Measurements from ENCODE around the gene TRRAP. TPM values are rescaled to one million over a fixed set of nuclear protein-coding genes. Genes with fewer than 3 reads are reported as not detected.
A peak's percentile ranks its signal among the peaks of the same experiment; 100 is the strongest.
"Not testable (repeated sequence)": the region's sequence is repeated elsewhere in the genome, so short reads cannot be mapped to it uniquely, and the experiment has no call there.

The TRRAP gene
- total and polyA plus RNA-seq, 2 of the 4 experiments (the other 2 are of a cell fraction): 12.5 to 18.1 TPM

DNA sequence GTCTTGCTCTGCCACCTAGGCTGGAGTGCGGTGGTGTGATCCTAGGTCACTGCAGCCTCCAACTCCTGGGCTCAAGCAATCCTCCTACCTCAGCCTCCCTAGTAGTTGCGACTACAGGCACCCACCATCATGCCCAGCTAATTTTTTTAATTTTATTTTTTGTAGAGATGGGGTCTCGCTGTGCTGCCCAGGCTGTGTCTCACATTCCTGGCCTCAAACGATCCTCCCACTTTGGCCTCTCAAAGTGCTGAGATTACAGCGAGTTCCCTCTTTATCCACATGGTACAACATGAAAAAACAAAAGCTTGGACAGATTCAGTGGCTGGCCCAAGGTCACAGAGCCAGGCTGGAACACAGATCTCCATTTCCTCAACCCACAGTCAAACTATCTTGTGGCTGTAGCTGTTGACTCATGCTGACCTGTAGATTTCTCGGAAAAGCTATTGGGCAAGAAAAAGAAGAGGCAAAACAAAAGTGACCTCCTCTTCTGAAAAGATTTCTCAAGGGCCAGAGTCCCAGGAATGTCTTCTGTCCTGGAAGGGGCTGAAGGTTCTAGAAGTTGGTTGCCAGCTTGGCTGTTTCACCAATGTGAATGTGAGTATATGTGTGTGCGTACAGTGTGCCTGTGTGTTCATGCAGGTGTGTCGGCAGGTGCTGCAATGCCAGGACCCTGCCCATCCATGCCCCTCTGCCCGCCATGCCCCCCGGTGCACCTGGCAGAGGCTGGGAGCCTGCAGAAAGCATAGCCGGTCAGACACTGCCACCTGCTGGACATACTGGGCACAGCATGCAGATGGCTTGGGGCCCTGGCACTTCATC is 36.9 kb upstream of the TRRAP start (continued):
- TF ChIP-seq MAFK (IDR thresholded peaks at IDR 0.05; ENCODE audit: low read depth, low read length) (no peak), RCOR1 (IDR thresholded peaks at IDR 0.05; ENCODE audit: insufficient replicate concordance, low read length) (no peak), FOS (IDR thresholded peaks at IDR 0.05; ENCODE audit: low read depth, low read length) (0 out of 2 replicates have a peak, but pooled peaks have one; percentile 44)

DNA sequence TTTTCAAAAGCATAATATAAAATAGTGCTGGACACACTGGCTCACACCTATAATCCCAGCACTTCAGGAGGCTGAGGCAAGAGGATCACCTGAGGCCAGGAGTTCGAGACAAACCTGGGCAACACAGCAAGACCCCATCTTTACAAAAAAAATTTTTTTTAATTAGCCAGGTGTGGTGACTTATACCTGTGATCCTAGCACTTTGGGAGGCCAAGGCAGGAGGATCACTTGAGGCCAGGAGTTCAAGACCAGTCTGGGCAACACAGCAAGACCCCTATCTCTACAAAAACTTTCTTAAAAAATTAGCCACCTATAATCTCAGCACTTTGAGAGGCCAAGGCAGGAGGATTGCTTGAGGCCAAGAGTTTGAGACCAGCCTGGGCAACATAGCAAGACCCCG is 35.8 kb upstream of the TRRAP start:
- intact Hi-C loops (cut with micrococcal nuclease): loop anchor here (5.0 to 10.0 kb wide), 2 partner anchors 728 to 820 kb away; no protein-coding TSS in a partner anchor
- not testable (repeated sequence) for H3K9me3 ChIP-seq (ENCODE audit: control insufficient read depth, insufficient read depth, low read length)

More for the DNA sequence above, 35.8 kb upstream of the TRRAP start:
- H4K91ac ChIP-seq (ENCODE audit: insufficient read depth, low read depth, low read length); dilution Hi-C loops (cut with HindIII; ENCODE audit: low sequenced_read_pairs, unreplicated experiment); H3K27ac ChIP-seq (ENCODE audit: insufficient read depth, low read length); H2AFZ ChIP-seq (replicated peaks; ENCODE audit: low read length, poor library complexity); H4K20me1 ChIP-seq (ENCODE audit: insufficient read depth, low read length); H3K14ac ChIP-seq (replicated peaks; ENCODE audit: low read depth, low read length); ATAC-seq (ENCODE audit: low read depth); H4K5ac ChIP-seq (ENCODE audit: low read depth, low read length); H3K4ac ChIP-seq (ENCODE audit: low read depth, low read length); BruUV-seq (replicated peaks); H3K4me1 ChIP-seq (ENCODE audit: control insufficient read depth, insufficient read depth, low read length); H2BK120ac ChIP-seq (ENCODE audit: low read depth, low read length); H2AK5ac ChIP-seq (ENCODE audit: low read depth, low read length); H3K56ac ChIP-seq (ENCODE audit: extremely low read depth, insufficient read depth, low read length); H2BK15ac ChIP-seq (ENCODE audit: low read depth, low read length); H3K36me3 ChIP-seq (ENCODE audit: control insufficient read depth, insufficient read depth, low read length); H3K23ac ChIP-seq (ENCODE audit: low read depth, low read length); H4K8ac ChIP-seq (ENCODE audit: low read depth in 2 of 2, low read length in 2 of 2); H3K27me3 ChIP-seq (ENCODE audit: control insufficient read depth, insufficient read depth, low read length); H3K9me1 ChIP-seq (ENCODE audit: insufficient read depth, low read length); H3K4me2 ChIP-seq (ENCODE audit: low read depth, low read length); H3K79me1 ChIP-seq (ENCODE audit: low read depth in 1 of 2, low read length in 2 of 2); DNase-seq; POLR2A ChIA-PET (ENCODE audit: unreplicated experiment); H2BK5ac ChIP-seq (ENCODE audit: low read depth, low read length, poor library complexity, severe bottlenecking); H3K4me3 ChIP-seq (ENCODE audit: insufficient read depth, low read depth, low read length); H3K9ac ChIP-seq (ENCODE audit: low read depth, low read length); H2AK9ac ChIP-seq (replicated peaks; ENCODE audit: low read depth, low read length, poor library complexity); H2BK20ac ChIP-seq (ENCODE audit: low read depth, low read length); H3K18ac ChIP-seq (ENCODE audit: low read depth, low read length): not testable (repeated sequence)
- CTCF ChIA-PET: interaction anchor here (0.6 to 2.2 kb wide), 6 partner anchors 10 to 422 kb away, joined by 3 to 25 read pairs (median 5); no protein-coding TSS in a partner anchor
- in situ Hi-C loops (cut with MboI; ENCODE audit: low sequenced_read_pairs): loop anchor here (5.0 kb wide), 2 partner anchors 410 to 545 kb away; no protein-coding TSS in a partner anchor
- 70% methylated on average over 2 of the region's 2 CpGs; no CpG with 5 or more reads in 1 of the 2 experiments for WGBS, 2 experiments (ENCODE audit: extremely low coverage in 2 of 2, insufficient read length in 1 of 2)
